GM18907 (cell line): ENCODE measurements around the gene RASA3.
"Not testable (repeated sequence)": the region's sequence is repeated elsewhere in the genome, so short reads cannot be mapped to it uniquely, and the experiment has no call there.

Source experiments
- ATAC-seq: cut with Tn5 transposase; IDR thresholded peaks from one replicate; pipeline ENCODE4 v1.9.1; 2021; ENCODE audit warnings: mild to moderate bottlenecking, moderate library complexity; ENCODE audit not compliant: unreplicated experiment

RASA3 gene

GRCh38 chr13:114089341-114089740 is 43.1 kb downstream of the RASA3 start:
- no peak for ATAC-seq

GRCh38 chr13:114088863-114089262 is 43.6 kb downstream of the RASA3 start:
- ATAC-seq, result no peak

GRCh38 chr13:114088234-114088633 is 44.2 kb downstream of the RASA3 start:
- no peak for ATAC-seq

- ATAC-seq, result no peak
Observed at GRCh38 chr13:114087430-114087829, 45.0 kb downstream of the RASA3 start.

- ATAC-seq, result no peak
Observed at GRCh38 chr13:114082849-114083645, 49.4 kb downstream of the RASA3 start.

- ATAC-seq, result no peak
Observed at GRCh38 chr13:114081761-114082681, 50.4 kb downstream of the RASA3 start.

GRCh38 chr13:114080739-114081561 is 51.5 kb downstream of the RASA3 start:
- ATAC-seq, result no peak

- no peak for ATAC-seq
Observed at GRCh38 chr13:114079601-114080536, 52.6 kb downstream of the RASA3 start.

GRCh38 chr13:114078461-114079451 is 53.7 kb downstream of the RASA3 start:
- no peak for ATAC-seq

GRCh38 chr13:114077933-114078325 is 54.5 kb downstream of the RASA3 start:
- ATAC-seq, result no peak

GRCh38 chr13:114077099-114077932 is 55.1 kb downstream of the RASA3 start:
- no peak for ATAC-seq

- no peak for ATAC-seq
Observed at GRCh38 chr13:114076329-114077090, 55.9 kb downstream of the RASA3 start.

GRCh38 chr13:114075811-114076210 is 56.6 kb downstream of the RASA3 start:
- not testable (repeated sequence) for ATAC-seq

- ATAC-seq, result no peak
Observed at GRCh38 chr13:114074671-114075315, 57.6 kb downstream of the RASA3 start.

GRCh38 chr13:114073881-114074612 is 58.4 kb downstream of the RASA3 start:
- no peak for ATAC-seq

GRCh38 chr13:114072421-114072820 is 60.0 kb downstream of the RASA3 start:
- no peak for ATAC-seq
